PC-3 (cell line): ENCODE data around the gene CCBE1. TPM values are rescaled to one million over a fixed set of nuclear protein-coding genes. Genes with fewer than 3 reads are reported as not detected.

Source experiments
- ATAC-seq: fragments of 200-7000 bp; cut with Tn5 transposase; 2 replicates; pipeline ENCODE4 v1.9.1; 2020; ENCODE audit warnings: mild to moderate bottlenecking, moderate library complexity
- BruUV-seq: library from RNA; stranded (reverse); fragments of 400-500 nt; replicated peaks from 2 replicates; lab custom pipeline; 2021; lab: Mats Ljungman, UMichigan
- CTCF ChIA-PET: fragments of 300-600 bp; sonication (Branson Sonifier 250); formaldehyde crosslinking; loops from one replicate; lab custom pipeline; 2022; ENCODE audit warnings: antibody characterized with exemption; lab: Charles Lee
- POLR2A ChIA-PET: fragments of 300-600 bp; sonication (Branson Sonifier 250); formaldehyde crosslinking; loops from one replicate; lab custom pipeline; 2022; ENCODE audit warnings: antibody characterized with exemption; ENCODE audit not compliant: unreplicated experiment; lab: Charles Lee
- DNase-seq: peaks from one replicate; pipeline ENCODE4 v3.0.0-alpha.2; 2015
- H2AFZ ChIP-seq: fragments of 300-600 bp; sonication (generic); 2 replicates; pipeline ENCODE4 v1.6.0; 2016; ENCODE audit warnings: antibody characterized with exemption, low read length
- H3F3A ChIP-seq: fragments of 300-600 bp; sonication (generic); one replicate; pipeline ENCODE4 v1.6.0; 2017; ENCODE audit warnings: antibody characterized with exemption, low read length, control low read depth, mild to moderate bottlenecking; ENCODE audit not compliant: unreplicated experiment
- H3K27ac ChIP-seq: fragments of 300-600 bp; sonication (generic); 2 replicates; pipeline ENCODE4 v1.5.1; 2016; ENCODE audit warnings: mild to moderate bottlenecking, low read length
- H3K27me3 ChIP-seq: fragments of 300-600 bp; sonication (generic); 2 replicates; pipeline ENCODE4 v1.6.1; 2016; ENCODE audit warnings: low read length, mixed read lengths
- H3K36me3 ChIP-seq: fragments of 300-600 bp; sonication (generic); 2 replicates; pipeline ENCODE4 v1.6.1; 2016; ENCODE audit warnings: low read depth, mixed run types, low read length, mixed read lengths
- H3K4me1 ChIP-seq: fragments of 300-600 bp; sonication (generic); 2 replicates; pipeline ENCODE4 v1.5.1; 2016; ENCODE audit warnings: low read length; ENCODE audit not compliant: insufficient read depth
- H3K4me2 ChIP-seq: fragments of 300-600 bp; sonication (generic); 2 replicates; pipeline ENCODE4 v1.6.0; 2016; ENCODE audit warnings: low read length
- H3K4me3 ChIP-seq: fragments of 300-600 bp; sonication (generic); 2 replicates; pipeline ENCODE4 v1.5.1; 2016; ENCODE audit warnings: mild to moderate bottlenecking, low read length, mixed read lengths
- H3K79me2 ChIP-seq: fragments of 300-600 bp; sonication (generic); 2 replicates; pipeline ENCODE4 v1.6.1; 2017; ENCODE audit warnings: low read length, mixed read lengths
- H3K9ac ChIP-seq: fragments of 300-600 bp; sonication (generic); 2 replicates; pipeline ENCODE4 v1.6.0; 2016; ENCODE audit warnings: mild to moderate bottlenecking, low read length
- H3K9me2 ChIP-seq: fragments of 300-600 bp; sonication (generic); replicated peaks from 2 replicates; pipeline ENCODE4 v1.6.1; 2016; ENCODE audit warnings: mixed run types, low read length, mixed read lengths
- H3K9me3 ChIP-seq: fragments of 300-600 bp; sonication (generic); 2 replicates; pipeline ENCODE4 v1.6.1; 2016; ENCODE audit warnings: low read length, mixed read lengths
- H4K20me1 ChIP-seq: fragments of 300-600 bp; sonication (generic); 2 replicates; pipeline ENCODE4 v1.6.1; 2016; ENCODE audit warnings: low read length, mixed read lengths
- CTCF ChIP-seq: fragments of 300-600 bp; sonication (generic); conservative IDR thresholded peaks from 2 replicates; pipeline ENCODE4 v1.5.1; 2017; ENCODE audit warnings: antibody characterized with exemption, low read depth, mild to moderate bottlenecking, low read length
- EZH2 ChIP-seq: fragments of 300-600 bp; sonication (generic); IDR thresholded peaks from one replicate; pipeline ENCODE4 v1.6.1; 2017; ENCODE audit warnings: antibody characterized with exemption, mild to moderate bottlenecking, low read length; ENCODE audit not compliant: unreplicated experiment
- EZH2phosphoT487 ChIP-seq: fragments of 300-600 bp; sonication (generic); IDR thresholded peaks from 2 replicates; pipeline ENCODE4 v1.6.1; 2018; ENCODE audit warnings: mild to moderate bottlenecking, antibody characterized with exemption, low read length, borderline replicate concordance
- intact Hi-C: fragments of 100-400 bp; cut with micrococcal nuclease; formaldehyde crosslinking; loops from 2 replicates; pipeline ENCODE4 v1.9.0; 2023
- total RNA-seq: library from RNA; depleted of rRNA; stranded (reverse); fragments of >200 nt; gene quantifications from 2 replicates; pipeline ENCODE4 v1.2.3, GENCODE V29; 2014

CCBE1 gene
- total RNA-seq, 1 experiment from 2014 or later, result 13.9 TPM

DNA sequence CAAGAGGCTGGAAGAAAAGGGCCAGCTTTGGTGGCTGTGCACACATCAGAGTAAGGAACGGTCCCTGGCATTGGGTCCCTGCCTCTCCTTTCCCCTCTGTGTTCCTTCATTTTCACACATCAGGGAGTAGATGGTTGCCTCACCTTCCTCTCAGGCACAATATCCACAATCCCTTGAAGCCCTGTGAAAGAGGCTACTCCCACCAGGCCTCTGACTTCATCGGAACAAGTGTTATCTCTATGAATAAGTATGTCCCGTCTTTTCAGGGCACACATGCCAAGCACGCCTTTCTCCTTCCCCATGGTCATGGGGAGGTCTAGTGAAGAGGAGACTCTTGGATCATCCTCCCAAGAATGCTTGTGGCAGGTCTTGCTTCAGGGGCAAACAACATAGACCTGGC lies 277.0 kb downstream of the CCBE1 start:
- no peak for TF ChIP-seq CTCF
- no peak for TF ChIP-seq EZH2
- no peak for TF ChIP-seq EZH2phosphoT487
- Histone ChIP-seq H3K9ac (no peak overlapping the region), H3K4me2 (no peak overlapping the region)

DNA sequence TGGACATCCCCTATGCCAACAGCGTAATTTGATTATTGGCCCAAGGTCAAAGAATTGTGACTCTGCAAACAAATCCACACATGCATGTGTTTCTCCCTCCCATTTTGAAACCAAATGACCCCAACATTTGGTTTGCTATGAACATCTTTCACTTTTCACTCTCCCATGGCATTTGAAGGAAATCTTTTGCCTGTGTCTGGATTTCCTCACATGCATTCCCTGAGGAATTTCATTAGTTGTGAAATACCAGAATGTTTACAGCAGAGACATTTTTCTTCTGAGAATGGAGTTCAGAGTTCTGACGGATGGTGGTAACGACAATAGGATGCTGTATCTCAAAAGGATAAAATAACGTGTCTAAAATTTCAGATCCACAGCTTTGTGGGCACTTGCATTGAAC lies 277.8 kb downstream of the CCBE1 start:
- Histone ChIP-seq H3K9me2 (no peaks in the 10 kb centered on the region), H3K27ac (no peak overlapping the region), H3K4me1 (no peaks in the 10 kb centered on the region), H3F3A (no peaks in the 10 kb centered on the region), H4K20me1 (no peaks in the 10 kb centered on the region), H3K4me3 (no peak overlapping the region), H3K27me3 (no peaks in the 10 kb centered on the region), H3K79me2 (no peaks in the 10 kb centered on the region), H2AFZ (no peak overlapping the region), H3K36me3 (no peaks in the 10 kb centered on the region), H3K4me2 (no peak overlapping the region), H3K9me3 (no peaks in the 10 kb centered on the region), H3K9ac (no peak overlapping the region)
- intact Hi-C loops, result no loop called here
- CTCF ChIA-PET, result no interaction called here
- TF ChIP-seq EZH2phosphoT487 (no peak), CTCF (no peak), EZH2 (no peak)
- POLR2A ChIA-PET, result no interaction called here
- DNase-seq, result no peak
- ATAC-seq, result no peak
- no TSS peak for BruUV-seq

More for the DNA sequence above, 277.0 kb downstream of the CCBE1 start:
- Histone ChIP-seq H2AFZ (no peak overlapping the region), H3K9me2 (no peaks in the 10 kb centered on the region), H3K36me3 (no peaks in the 10 kb centered on the region), H4K20me1 (no peaks in the 10 kb centered on the region), H3K4me3 (no peak overlapping the region), H3K9me3 (no peaks in the 10 kb centered on the region), H3K27ac (no peak overlapping the region), H3K4me1 (no peaks in the 10 kb centered on the region), H3K27me3 (no peaks in the 10 kb centered on the region), H3F3A (no peaks in the 10 kb centered on the region), H3K79me2 (no peaks in the 10 kb centered on the region)
- ATAC-seq, result no peak
- CTCF ChIA-PET, result no interaction called here
- intact Hi-C loops, result no loop called here
- POLR2A ChIA-PET, result no interaction called here
- DNase-seq, result no peak
- BruUV-seq, result no TSS peak

DNA sequence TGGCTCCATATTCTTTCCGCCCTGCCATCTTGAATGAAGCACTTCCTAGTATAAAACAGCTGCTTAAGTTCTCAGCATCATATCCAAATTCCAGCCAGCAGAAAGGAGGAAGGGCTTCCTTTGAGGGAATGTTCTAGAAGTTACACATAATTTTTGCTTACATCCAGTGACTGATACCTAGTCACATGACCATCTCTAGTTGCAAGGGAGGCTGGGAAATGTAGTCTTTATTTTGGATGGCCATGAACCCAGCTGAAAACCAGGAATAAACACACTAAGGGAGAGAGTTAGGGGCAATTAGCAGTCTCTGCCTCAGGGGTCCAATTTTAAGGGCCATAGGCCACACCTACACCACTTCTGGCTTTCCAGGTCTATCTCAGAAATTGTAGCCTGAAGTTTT lies 280.4 kb downstream of the CCBE1 start:
- DNase-seq, result no peak
- ATAC-seq, result no peak
- Histone ChIP-seq H3K36me3 (no peaks in the 10 kb centered on the region), H3K9me3 (no peaks in the 10 kb centered on the region), H3K27me3 (no peaks in the 10 kb centered on the region), H3K4me2 (no peak overlapping the region), H4K20me1 (no peaks in the 10 kb centered on the region), H2AFZ (no peak overlapping the region), H3K27ac (no peak overlapping the region), H3K4me3 (no peak overlapping the region), H3K9ac (no peak overlapping the region), H3K9me2 (no peaks in the 10 kb centered on the region), H3K79me2 (no peaks in the 10 kb centered on the region), H3K4me1 (no peaks in the 10 kb centered on the region), H3F3A (no peaks in the 10 kb centered on the region)
- ChIA-PET CTCF (no interaction called here), POLR2A (no interaction called here)
- intact Hi-C loops, result no loop called here
- TF ChIP-seq EZH2 (no peak), CTCF (no peak), EZH2phosphoT487 (no peak)
- BruUV-seq, result no TSS peak
